NCI-H2029 (cell line): ENCODE data around the gene SKAP1.
A peak's percentile ranks its signal among the peaks of the same experiment; 100 is the strongest.

ENCODE experiments used
- DNase-seq: peaks from one replicate; lab custom pipeline; 2025; lab: John Stamatoyannopoulos, UW

The SKAP1 gene

DNA sequence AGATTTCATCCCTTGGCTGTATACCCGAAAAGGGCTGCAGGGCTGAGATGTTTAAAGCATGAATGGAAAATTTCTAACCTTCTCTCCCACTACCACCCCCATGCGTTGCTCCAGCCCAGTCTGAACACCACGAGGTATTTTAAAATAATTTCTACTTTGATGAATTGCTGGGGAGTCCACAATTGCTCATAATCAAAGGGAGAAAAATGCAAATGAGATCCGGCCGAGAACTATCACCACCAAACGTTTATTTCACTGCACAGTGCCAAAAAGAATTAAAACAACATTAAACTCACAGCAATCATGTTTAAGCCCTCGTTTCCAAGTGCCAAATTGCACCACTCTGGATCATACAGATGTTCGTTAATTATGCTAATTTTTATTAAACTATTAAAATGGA, 285.8 kb downstream of the SKAP1 start:
- no peak for DNase-seq

DNA sequence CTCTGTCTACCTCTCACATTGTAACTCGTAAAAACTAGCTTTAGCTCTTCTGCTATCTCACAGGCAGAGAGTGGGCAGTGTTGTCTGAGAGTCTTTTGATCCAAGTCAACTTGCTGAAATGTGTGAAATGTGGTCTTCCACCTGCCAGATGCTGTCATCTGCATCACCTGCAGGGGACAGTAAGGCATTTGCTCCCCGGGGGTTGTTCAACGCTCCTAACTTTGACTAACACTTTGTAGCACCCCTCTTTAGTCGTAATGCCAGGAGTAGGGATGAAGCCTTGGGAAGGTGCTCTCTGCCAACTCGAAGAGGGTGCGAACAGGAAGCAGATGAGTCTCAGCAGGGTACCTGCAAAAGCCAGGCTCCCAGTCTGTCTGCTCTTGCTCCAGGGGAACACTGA, 286.4 kb downstream of the SKAP1 start:
- no peak for DNase-seq

DNA sequence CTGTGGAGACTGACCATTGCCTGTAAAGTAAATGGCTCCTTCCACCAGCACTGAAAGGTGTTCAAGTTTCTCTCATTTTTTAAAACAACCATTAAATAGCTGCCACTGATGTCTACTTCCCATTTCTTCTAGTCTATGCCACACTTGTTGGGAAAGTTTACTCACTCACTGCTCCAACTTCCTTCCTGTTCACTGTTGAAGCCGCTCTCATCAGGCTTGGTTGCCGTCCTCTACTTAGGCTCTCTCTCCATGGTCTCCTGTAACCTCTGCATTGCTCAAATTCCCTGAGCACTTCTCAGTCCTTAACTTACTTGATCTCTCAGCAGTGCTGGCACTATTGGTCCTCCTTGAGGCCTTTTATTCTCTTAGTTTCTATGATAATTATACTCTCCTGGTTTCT, 290.1 kb downstream of the SKAP1 start:
- DNase-seq, result no peak

DNA sequence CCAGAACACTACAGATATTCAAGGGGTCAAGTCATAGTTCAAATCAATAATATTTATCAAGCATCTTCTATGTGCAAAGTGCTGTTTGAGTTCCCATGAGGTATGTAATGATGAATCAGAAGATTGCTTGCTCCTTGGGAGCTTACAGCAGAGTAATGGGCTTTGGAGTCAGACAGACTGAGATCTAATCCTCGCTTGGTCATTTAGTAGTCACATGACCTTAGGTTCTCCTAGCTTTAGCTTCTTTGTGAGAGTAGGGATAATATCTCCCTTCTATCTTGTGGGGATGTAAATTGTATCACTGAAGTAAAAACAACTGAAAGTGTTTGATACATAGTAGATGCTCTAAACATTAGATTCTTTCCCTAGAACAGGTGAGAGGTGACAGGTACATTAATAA, 292.4 kb downstream of the SKAP1 start:
- no peak for DNase-seq

DNA sequence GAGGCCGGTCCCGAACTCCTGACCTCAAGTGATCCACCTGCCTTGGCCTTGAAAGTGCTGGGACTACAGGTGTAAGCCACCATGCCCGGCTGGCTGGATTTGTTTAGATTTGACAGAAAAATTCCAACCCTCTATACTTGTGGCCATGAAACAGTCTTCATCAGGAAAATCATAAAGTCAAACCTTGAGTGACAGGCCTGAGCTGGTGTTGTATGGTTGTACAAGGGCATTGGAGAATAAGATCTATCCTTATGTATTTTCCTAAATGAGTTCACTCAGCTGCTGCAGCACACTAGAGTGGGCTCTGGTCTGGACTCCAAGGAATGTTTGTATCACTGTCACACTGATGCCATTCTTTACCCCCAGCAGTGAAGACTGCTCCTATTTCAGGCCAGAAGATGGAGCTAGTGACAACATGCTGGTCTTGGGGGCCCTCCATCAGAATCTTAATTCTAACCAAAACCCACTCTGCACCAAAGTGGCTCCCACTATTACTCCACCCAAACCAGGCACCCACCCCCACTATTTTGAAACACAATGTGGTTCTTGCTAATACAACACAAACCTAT, 295.0 kb downstream of the SKAP1 start:
- DNase-seq, result no peak

DNA sequence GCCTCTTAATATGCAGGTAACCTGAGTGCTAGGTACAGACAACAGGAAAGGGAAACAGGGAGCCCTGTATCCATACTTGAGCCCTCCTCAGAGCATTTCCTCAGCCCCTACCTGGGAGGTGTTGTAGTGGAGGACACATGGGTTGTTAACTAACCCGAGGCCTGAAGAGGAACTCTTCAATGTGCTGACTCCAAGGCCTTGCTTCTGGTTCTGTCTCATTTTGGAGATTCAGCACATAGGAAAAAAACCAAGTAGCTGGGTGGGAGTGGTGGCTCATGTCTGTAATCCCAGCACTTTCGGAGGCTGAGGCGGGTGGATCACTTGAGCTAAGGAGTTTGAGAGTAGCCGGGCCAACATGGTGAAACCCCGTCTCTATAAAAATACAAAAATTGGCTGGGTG, 297.6 kb downstream of the SKAP1 start:
- DNase-seq, result no peak

DNA sequence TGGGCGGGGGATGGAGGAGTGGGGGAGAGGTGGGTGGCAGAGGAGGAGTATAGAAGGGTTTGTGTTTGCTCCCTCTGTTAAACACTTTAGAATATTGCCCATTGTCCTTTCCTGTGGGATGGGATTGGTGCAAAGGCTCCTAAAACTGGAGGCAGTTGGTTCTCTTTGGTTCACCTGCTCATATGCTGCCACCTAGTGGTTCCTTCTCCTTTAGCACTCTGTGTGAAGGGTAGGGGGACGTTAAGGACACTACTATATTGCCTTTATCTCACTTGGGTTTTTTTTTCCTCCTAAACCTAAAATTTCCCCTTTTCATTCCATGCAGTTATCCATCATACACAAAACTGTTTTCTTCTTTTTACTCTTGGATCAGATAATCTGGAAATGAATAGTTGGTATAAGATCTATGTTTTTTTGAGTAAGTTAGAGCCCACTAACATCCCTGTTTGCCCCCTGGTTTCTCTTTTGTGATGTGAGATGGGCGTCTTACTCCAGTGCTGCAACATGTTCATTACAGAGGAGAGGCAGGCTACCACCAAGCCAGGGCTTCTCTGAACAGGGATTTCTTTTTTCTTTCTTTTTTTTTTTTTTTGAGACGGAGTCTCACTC, 298.7 kb downstream of the SKAP1 start:
- DNase-seq, result peak; percentile 16

DNA sequence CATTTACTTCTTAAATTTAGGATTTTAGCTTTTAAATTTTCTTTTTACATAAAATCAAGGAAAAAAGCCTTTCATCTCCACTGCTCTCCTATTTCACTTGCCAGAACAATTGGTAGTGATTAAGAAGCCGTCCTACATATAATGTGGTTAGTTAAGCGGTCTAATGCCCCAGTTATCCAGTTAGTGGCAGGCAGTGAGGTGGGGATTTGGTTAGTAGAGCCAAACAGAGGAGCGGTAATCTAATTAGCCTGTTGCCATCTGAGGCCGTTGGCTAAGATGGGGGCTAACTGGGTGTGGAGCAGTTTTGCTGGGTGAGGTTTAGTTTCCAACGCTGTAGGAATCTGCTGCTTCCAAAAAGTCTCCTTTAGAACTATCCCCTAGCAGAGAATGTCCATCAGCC, 300.0 kb downstream of the SKAP1 start:
- DNase-seq, result no peak

DNA sequence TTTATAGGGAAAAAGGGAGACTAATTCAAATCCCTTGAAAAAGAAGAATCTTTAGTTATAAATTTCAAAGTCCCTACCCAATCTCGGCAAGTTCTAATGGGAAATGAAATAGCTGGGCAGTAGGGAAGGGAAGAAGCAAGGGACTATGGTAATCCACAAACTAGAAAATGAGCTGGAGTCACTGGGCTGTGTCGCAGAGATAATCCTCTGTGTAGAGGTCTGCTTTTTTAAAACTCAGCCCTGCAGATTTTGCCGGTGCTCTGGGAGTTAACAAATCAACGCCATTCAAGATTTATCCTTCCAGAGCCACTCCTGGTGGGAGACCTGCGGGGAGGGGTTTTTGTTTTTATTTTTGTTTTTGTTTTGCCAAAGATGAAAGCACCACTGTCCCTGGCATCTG, 301.6 kb downstream of the SKAP1 start:
- no peak for DNase-seq

DNA sequence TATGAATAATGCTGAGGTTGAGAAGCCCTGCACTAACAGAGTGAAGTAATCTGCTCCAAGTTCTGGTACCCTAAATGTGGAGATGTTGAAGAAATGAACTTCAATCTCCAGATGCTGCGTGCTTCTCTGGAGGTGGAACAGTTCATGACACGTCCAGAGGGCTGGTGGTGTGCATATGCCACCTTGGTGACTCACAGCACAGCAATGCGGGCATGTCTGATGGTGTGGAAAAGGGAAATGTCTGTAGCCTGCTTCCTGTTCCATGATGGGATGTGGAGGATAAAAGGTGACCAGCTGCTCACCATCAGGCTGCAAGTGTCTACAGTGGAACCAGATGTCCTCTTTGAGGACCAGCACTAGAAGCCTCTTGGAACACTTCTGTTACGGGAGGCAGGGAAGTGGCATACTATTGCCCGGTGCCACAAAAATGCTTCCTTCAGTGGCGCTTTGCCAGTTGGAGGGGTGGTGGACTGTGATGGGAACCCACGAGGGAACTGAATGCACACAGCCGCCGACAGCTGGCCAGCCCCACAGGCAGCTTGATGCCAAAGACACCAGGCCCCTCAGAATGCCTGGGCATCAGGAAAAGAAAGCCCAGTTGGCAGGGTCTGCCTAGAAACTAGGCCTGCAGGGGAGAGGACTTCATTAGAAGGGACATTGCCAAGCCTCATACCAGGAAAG, 302.5 kb downstream of the SKAP1 start:
- DNase-seq, result no peak

DNA sequence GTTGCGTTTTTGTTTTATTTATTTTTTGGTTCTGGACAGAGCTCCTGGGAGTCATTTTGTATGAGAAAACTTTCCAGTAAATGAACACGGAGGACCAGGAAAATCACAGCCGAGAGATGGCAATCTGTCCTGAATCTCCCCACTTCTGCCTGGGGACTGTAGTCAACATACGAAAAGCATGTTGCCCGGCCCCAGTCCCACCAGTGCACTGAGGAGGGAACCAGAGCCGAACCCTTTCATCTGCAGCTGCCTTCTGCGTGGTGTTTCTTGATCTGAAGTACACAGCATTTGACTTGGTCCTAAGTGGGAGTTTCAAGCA, 303.5 kb downstream of the SKAP1 start:
- no peak for DNase-seq

DNA sequence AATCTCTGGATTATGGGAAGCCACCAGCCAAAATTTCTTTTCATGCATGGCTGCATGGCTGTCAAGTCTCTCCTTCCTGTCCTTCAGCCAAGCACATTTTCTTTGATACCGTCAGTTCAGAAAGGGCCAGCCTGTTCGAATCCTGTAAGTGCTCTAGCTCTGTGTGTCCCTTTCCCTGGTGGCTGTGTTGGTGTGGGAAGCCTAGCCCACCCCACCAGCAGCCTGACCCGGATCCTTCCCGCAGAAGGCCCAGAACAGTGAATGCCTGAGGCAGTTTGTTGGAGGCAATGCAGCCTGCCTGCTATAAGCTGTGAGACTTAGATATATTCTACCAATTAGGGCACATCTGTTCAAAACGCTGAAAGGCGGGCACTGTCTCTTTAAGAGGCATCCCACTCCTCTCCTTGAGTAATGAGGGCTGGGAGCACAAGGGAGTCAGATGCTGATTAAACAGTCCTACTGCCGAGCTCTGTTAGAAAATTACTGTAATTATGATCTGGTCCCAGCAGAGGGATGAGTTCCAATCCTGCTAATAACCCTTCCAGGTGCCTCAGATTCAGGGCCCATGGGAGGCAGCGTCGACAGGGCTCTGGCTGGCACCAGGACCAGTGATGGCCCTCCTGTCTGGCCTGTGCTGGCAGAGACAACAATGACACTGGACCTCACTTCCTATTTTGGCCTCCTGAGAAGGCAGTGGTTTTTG, 304.0 kb downstream of the SKAP1 start:
- no peak for DNase-seq

DNA sequence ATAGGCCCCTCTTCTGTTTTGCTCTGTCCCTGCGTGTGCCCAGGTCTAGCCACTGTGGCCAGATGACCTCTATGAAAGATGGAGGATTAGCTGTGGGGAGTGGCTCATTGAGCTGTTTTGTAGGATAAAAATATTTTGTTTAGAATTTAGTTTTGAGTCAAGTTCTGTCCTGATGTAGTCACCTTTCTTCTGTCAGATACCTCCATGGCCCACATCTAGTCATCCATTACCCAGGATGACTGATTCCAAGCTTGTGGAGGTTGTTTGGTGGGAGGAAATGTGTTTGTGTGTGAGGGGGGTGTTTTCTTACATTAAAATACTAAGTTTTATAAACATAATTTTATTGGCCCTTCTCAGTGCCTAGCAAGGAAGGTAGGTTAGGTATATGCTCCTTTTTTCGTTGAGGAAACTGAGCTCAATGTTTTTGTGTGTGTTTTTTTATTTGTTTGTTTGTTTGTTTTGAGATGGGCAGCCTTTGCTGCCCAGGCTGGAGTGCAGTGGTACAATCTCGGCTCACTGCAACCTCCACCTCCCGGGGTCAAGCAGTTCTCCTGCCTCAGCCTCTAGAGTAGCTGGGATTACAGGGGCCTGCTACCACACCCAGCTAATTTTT, 306.1 kb downstream of the SKAP1 start:
- no peak for DNase-seq

DNA sequence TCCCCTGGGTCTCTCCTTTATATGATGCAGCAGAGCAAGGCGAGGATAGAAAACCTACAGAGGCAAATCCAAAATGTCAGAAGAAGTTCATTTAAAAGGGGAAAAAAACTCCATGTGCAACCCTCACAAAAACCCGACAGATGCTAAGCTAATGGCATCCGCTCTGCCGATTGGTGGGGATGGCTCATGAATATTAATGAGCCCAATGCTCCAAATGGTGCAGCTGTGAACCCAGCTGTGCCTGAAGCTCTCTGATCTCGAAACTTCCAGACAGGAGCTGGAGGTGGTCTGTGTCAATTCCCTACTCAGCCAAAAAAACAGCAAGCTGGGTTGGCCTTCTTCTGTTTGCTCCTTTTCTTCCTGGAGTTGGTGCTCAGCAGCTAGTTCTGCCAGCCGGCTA, 306.9 kb downstream of the SKAP1 start:
- no peak for DNase-seq

DNA sequence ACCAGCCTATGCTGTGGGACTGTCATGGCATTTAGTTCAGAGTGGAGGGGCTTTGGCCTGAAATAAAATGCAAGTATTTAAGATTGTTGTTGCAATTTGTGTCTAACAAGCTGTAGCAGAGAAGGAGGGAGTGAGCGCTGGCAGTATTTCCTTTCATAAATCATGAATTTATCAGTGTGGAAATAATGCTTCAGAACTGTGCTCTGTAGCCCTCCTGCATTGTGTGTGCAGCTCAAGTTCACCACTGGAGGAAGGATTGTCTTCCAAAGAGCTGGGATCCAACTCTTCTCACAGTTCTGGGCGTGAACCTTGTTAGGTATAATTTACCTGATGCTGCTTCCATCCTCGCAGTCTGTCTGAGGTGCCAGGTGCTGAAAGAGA, 307.4 kb downstream of the SKAP1 start:
- DNase-seq, result no peak

DNA sequence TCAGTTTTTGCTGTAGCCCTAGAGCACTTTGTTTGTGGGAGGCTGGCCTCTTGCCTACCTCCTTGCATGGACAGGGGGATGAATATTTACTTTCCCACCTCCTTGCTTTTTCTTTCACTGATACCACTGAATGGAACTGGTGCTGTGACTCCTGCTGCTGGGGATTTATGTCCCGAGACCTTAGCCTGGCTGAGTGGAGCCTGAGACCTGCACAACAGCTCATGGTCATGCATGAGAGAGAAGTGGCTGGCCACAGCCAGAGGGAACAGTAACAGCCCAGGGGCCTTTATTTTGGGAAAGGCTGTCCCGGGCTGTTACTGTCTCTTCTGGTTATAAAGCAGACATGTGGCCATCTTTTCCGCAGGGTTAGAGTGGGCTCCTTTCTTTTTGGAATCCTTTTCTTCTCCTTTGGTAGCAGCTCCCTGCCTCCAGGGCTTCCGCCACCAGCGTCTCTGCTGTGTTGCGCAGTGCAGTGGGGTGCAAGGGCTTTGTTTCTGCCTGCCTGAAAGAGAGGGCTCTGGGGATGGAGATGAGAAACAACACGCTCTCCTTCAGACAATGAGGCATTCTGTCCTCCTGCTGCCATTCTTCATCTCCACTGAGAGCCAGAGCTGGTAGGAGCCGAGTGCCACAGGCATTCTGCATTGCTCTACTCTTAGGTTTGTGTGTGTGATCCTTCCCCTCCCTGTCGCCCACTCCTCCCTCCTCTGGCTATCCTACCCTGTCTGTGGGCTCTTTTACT, 307.9 kb downstream of the SKAP1 start:
- no peak for DNase-seq

DNA sequence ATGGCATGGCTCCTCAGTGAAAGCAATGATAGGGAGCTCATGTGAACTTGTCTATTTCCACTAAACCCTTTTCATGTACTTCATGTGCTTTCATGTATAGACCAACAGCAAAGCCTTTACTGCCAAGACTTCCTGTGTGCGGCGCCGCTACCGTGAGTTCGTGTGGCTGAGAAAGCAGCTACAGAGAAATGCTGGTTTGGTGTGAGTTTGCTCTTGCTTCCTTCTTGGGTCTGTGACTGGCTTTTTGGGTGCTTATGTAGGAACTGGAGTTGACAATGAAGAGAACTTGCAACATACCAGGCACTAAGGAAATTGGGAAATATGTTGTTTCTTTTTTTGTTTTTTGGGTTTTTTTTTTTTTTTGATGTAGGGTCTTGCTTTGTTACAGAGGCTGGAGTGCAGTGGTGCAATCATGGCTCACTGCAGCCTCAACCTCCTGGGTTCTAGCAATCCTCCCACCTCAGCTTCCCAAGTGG, 316.8 kb downstream of the SKAP1 start:
- DNase-seq, result no peak

DNA sequence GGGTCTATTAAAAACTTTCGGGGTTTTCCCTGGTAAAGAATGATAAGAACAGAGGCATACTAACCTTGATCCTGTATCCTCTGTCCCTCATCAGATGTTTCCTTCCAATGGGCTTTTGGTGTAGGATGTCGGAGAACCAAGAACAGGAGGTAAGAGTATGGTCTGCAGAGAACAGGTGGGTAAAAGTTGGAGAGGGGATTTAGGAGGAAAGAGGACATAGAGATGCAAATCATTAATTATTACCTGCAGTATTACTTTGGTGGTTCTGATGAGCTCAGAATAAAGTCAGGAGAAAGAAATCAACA, 318.1 kb downstream of the SKAP1 start:
- DNase-seq, result no peak

DNA sequence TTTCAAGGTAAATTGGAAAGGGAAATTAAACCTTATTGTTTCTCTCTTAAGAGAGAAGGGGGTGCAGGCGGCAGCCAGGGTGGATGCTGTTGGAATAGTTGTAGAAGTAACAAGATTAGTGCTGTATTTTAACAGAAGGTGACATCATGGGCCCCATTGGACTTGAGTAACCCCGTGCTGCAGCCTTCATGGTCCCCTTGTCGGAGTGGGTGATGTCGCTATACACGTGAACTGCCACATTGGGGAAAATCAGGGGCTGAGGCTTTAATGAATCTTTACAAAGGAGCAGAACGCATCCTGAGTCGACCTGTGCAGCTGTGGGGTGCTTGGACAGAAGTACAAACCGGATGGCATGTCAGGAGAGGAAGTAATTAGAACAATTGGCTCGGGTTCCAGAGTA, 319.3 kb downstream of the SKAP1 start:
- DNase-seq, result no peak

DNA sequence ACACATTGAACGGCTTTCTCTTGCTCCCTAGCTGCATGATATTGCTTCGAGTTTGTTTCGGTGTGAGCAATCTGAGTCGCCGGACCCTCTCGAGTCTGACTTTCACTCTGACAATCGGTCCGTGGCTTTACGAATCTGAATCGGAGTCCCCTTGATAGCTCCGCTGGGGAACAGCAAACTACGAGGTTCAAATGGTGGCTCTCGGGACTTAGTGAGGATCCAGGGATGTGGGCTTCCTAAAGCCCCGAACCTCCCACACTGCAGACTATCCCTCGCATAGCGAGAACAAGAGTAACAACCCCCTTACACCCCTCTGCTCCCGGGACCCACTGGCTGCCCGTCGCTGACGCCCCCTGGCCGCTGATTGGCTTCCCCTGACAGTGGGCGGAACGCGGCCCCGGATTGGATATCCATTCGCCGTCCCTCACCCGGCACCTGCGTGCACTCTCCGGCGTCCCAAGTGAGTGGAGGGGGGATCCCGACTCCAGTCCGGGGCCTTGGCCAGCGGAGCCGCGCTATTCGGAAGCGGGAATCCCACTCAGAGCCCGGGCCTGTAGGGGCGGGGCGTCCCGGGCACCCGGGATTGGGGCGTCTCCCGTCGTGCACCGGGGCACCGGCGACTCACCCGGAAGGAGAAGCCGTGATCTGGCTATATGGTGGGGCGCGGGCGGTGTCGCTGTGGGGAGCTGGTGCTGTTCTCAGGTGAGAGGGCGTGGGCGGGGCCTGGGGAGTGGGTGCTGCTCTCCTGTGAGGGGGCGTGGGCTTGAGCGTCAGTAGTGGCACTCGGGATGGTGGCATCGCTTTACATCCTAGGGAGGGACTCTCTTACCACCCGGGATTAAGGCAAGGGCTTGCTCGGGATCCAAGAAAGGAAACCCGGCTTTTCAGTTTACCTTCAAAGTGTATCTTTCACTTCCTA, 322.6 kb downstream of the SKAP1 start, which contains the start of gene SNX11:
SNX11 (plus strand) TSS at position 630 of the 919 bp plus-strand sequence. CDS start 4,278 bp downstream, outside the sequence.
- DNase-seq, result peak; percentile 91

DNA sequence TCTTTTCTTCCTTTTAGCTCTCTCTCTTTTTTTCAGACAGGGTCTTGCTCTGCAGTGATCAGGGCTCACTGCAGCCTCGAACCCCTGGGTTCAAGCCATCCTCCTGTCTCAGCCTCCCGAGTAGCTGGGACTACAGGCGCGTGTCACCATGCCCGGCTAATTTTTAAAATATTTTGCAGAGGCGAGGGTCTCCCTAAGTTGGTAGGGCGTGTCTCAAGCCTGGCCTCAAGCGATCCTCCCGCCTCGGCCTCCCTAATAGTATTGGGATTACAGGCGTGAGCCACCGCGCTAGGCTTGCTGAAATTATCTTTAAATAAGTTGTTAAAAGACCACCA, 323.2 kb downstream of the SKAP1 start:
- no peak for DNase-seq
